Activated naive CD4-positive, alpha-beta T cell treated with anti-CD3 and anti-CD28 coated beads, Interleukin-2, amount 50 U/mL, for 24 hours (primary cell): ENCODE data around the gene ENDOD1.

Experiments used
- H3K27ac Mint-ChIP-seq: one replicate; pipeline ENCODE4 v1.8.0; 2021; ENCODE audit warnings: mild to moderate bottlenecking, mixed read lengths
- H3K27me3 Mint-ChIP-seq: one replicate; pipeline ENCODE4 v1.8.0; 2021; ENCODE audit warnings: mixed read lengths
- H3K36me3 Mint-ChIP-seq: one replicate; pipeline ENCODE4 v1.8.0; 2021; ENCODE audit warnings: mixed read lengths
- H3K4me1 Mint-ChIP-seq: one replicate; pipeline ENCODE4 v1.8.0; 2021; ENCODE audit warnings: mixed read lengths
- H3K4me3 Mint-ChIP-seq: one replicate; pipeline ENCODE4 v1.8.0; 2021; ENCODE audit warnings: mild to moderate bottlenecking, mixed read lengths
- H3K9me3 Mint-ChIP-seq: one replicate; pipeline ENCODE4 v1.8.0; 2021; ENCODE audit warnings: mixed read lengths

Gene ENDOD1

GRCh38 chr11:95154514-95154913 is 64.9 kb downstream of the ENDOD1 start:
- Mint-ChIP-seq H3K27me3 (no peaks in the 10 kb centered on the region), H3K9me3 (no peaks in the 10 kb centered on the region), H3K4me1 (peaks cover 67% of the 10 kb centered on the region), H3K36me3 (no peaks in the 10 kb centered on the region), H3K27ac (peak overlapping the region; percentile 27), H3K4me3 (no peak overlapping the region)

GRCh38 chr11:95155385-95155784 is 65.7 kb downstream of the ENDOD1 start:
- peaks cover 72% of the 10 kb centered on the region for H3K4me1 Mint-ChIP-seq
- no peaks in the 10 kb centered on the region for H3K9me3 Mint-ChIP-seq

GRCh38 chr11:95156133-95156721 is 66.6 kb downstream of the ENDOD1 start:
- no peaks in the 10 kb centered on the region for H3K27me3 Mint-ChIP-seq
- peaks cover 73% of the 10 kb centered on the region for H3K4me1 Mint-ChIP-seq
- H3K36me3 Mint-ChIP-seq: no peaks in the 10 kb centered on the region
- no peak overlapping the region for H3K4me3 Mint-ChIP-seq
- H3K9me3 Mint-ChIP-seq: no peaks in the 10 kb centered on the region
- H3K27ac Mint-ChIP-seq: peak overlapping the region; percentile 6

More at GRCh38 chr11:95155385-95155784, 65.7 kb downstream of the ENDOD1 start:
- H3K4me3 Mint-ChIP-seq: no peak overlapping the region
- no peaks in the 10 kb centered on the region for H3K27me3 Mint-ChIP-seq
- peak overlapping the region; percentile 71 for H3K27ac Mint-ChIP-seq
- H3K36me3 Mint-ChIP-seq: no peaks in the 10 kb centered on the region

GRCh38 chr11:95156916-95157541 is 67.4 kb downstream of the ENDOD1 start:
- Mint-ChIP-seq H3K9me3 (no peaks in the 10 kb centered on the region), H3K4me1 (peaks cover 66% of the 10 kb centered on the region), H3K36me3 (no peaks in the 10 kb centered on the region), H3K27ac (no peak overlapping the region), H3K4me3 (no peak overlapping the region), H3K27me3 (no peaks in the 10 kb centered on the region)

- Mint-ChIP-seq H3K36me3 (no peaks in the 10 kb centered on the region), H3K4me1 (peaks cover 61% of the 10 kb centered on the region), H3K27me3 (no peaks in the 10 kb centered on the region), H3K27ac (peak overlapping the region; percentile 57), H3K4me3 (peak overlapping the region; percentile 12), H3K9me3 (no peaks in the 10 kb centered on the region)
Observed at GRCh38 chr11:95157824-95158223, 68.2 kb downstream of the ENDOD1 start.

- Mint-ChIP-seq H3K27ac (no peak overlapping the region), H3K27me3 (no peaks in the 10 kb centered on the region), H3K36me3 (peaks cover 8% of the 10 kb centered on the region), H3K4me1 (peaks cover 57% of the 10 kb centered on the region), H3K4me3 (no peak overlapping the region), H3K9me3 (no peaks in the 10 kb centered on the region)
Observed at GRCh38 chr11:95161248-95161647, 71.6 kb downstream of the ENDOD1 start.

GRCh38 chr11:95163106-95163505 is 73.5 kb downstream of the ENDOD1 start:
- Mint-ChIP-seq H3K27me3 (no peaks in the 10 kb centered on the region), H3K4me3 (no peak overlapping the region), H3K27ac (peak overlapping the region; percentile 81)

GRCh38 chr11:95165638-95166037 is 76.0 kb downstream of the ENDOD1 start:
- Mint-ChIP-seq H3K36me3 (peaks cover 13% of the 10 kb centered on the region), H3K9me3 (no peaks in the 10 kb centered on the region), H3K4me3 (no peak overlapping the region), H3K27ac (peak overlapping the region; percentile 39), H3K4me1 (peaks cover 33% of the 10 kb centered on the region), H3K27me3 (no peaks in the 10 kb centered on the region)

More at GRCh38 chr11:95163106-95163505, 73.5 kb downstream of the ENDOD1 start:
- Mint-ChIP-seq H3K4me1 (peaks cover 43% of the 10 kb centered on the region), H3K9me3 (no peaks in the 10 kb centered on the region), H3K36me3 (peaks cover 8% of the 10 kb centered on the region)

- no peaks in the 10 kb centered on the region for H3K27me3 Mint-ChIP-seq
- no peak overlapping the region for H3K4me3 Mint-ChIP-seq
- peak overlapping the region; percentile 24 for H3K27ac Mint-ChIP-seq
- peaks cover 13% of the 10 kb centered on the region for H3K36me3 Mint-ChIP-seq
- H3K4me1 Mint-ChIP-seq: peaks cover 33% of the 10 kb centered on the region
- no peaks in the 10 kb centered on the region for H3K9me3 Mint-ChIP-seq
Observed at GRCh38 chr11:95166781-95167180, 77.1 kb downstream of the ENDOD1 start.

GRCh38 chr11:95170294-95170693 is 80.6 kb downstream of the ENDOD1 start:
- Mint-ChIP-seq H3K4me1 (peaks cover 8% of the 10 kb centered on the region), H3K27ac (no peak overlapping the region), H3K4me3 (no peak overlapping the region), H3K9me3 (no peaks in the 10 kb centered on the region), H3K27me3 (no peaks in the 10 kb centered on the region), H3K36me3 (peaks cover 6% of the 10 kb centered on the region)

GRCh38 chr11:95175818-95176380 is 86.3 kb downstream of the ENDOD1 start:
- Mint-ChIP-seq H3K4me3 (no peak overlapping the region), H3K27ac (peak overlapping the region; percentile 75), H3K27me3 (no peaks in the 10 kb centered on the region), H3K4me1 (peaks cover 11% of the 10 kb centered on the region), H3K9me3 (no peaks in the 10 kb centered on the region), H3K36me3 (peaks cover 14% of the 10 kb centered on the region)
